ENCODE data around the gene POLR2F. TPM values are rescaled to one million over a fixed set of nuclear protein-coding genes. Genes with fewer than 3 reads are reported as not detected.
"Not testable (repeated sequence)": the region's sequence is repeated elsewhere in the genome, so short reads cannot be mapped to it uniquely, and the experiment has no call there.

Gene POLR2F
- total RNA-seq, 1 donor from 2014 or later, result 88.8 TPM

DNA sequence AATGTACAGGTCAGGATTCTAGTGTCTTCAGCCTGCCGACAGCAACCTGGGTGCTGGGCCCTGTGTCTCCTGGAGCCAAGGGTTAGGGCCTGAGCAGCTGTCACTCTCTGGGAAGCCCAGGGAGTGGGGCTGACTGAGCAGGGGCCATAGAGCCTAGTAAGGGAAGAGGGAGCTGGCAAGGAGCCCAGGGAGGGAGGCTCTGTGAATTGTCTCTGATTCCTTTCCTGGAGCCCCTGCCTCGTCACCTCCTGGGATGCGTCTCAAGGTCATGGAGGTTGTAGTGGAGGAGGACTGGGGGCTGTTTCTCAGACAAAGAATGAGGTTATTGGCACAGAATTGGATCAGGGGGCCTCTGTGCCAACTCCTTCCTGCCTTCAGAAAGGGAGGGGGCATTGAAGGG, 19.0 kb downstream of the POLR2F start:
- intact Hi-C loops (cut with DNase I), result no loop called here
- no peak for ATAC-seq
- no peak for DNase-seq (ENCODE audit: missing footprints)

DNA sequence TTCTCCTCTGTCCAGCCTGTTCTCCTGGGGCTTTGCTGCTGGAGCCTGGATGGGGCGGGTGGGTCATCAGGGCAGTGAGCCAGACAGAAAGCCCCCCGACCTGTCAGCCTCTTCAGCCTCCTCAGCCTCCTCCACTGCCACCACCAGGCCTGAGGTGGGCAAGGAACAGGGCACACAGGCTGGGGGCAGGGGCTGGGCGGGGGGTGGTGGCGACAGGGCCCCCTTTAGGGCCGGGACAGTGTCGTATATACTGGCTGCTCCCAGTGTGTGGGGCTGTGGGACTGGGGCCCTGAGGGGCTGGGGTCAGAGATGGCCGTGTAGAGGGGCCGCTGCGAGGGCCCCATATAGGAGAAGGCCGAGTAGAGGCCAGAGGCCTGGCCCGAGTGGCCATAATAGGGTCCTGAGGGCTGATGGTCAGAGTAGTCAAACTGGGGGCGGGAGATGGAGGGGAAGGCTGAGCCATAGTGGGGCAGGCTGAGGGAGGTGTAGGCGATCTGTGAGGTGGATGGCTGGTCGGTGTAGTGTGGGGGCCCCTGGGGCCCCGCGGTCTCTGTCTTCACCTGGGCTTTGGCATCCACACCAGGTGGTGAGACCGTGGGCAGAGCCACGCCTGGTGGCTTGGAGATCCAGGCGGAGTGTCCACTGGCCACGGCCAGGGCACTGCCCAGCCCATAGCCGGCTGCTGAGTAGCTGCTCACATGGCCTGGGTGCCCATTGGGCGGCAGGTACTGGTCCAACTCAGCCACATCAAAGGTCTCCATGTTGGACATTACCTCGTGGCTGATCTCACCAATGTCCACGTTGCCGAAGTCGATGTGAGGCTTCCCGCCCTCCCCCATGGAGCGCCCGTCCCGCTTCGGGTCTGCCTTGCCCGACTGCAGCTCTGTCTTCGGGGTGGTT, 20.0 kb downstream of the POLR2F start:
- intact Hi-C loops (cut with DNase I), result no loop called here
- no peak for ATAC-seq
- DNase-seq (ENCODE audit: missing footprints), result peak; percentile 43

DNA sequence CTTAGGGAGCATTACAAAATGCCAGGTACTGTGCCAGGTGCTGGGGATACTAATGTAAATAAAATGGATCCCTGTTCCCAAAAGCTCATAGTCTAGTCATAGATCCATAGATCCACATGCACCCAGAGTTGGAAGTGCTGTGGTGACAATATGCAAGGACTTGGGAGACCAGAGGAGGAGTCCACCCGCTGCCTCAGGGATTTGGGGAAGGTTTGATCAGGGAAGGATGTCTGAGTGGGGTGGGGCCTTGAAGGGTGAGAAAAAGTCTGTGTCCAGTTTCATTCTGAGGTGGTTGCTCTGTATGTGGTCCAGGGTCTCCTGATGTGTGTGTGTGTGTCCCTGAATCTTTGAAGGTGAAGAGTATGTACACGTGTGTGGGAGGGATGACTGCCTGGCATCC, 21.7 kb downstream of the POLR2F start:
- DNase-seq (ENCODE audit: missing footprints) (no peak), ATAC-seq (no peak)
- intact Hi-C loops (cut with DNase I), result no loop called here

DNA sequence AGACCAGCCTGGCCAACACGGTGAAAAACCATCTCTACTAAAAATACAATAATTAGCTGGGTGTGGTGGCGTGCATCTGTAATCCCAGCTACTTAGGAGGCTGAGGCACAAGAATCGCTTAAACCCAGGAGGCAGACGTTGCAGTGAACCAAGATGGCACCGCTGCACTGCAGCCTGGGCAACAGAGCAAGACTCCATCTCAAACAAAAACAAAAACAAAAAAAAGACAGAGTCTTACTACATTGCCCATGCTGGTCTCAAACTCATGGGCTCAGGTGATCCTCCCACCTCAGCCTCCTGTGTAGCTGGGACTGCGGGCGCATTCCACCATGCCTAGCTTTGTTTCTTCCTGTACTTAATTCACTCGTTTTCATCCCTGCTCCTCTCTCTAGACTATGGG, 22.5 kb downstream of the POLR2F start:
- intact Hi-C loops (cut with DNase I); ATAC-seq: not testable (repeated sequence)
- DNase-seq (ENCODE audit: missing footprints), result peak; percentile 27

DNA sequence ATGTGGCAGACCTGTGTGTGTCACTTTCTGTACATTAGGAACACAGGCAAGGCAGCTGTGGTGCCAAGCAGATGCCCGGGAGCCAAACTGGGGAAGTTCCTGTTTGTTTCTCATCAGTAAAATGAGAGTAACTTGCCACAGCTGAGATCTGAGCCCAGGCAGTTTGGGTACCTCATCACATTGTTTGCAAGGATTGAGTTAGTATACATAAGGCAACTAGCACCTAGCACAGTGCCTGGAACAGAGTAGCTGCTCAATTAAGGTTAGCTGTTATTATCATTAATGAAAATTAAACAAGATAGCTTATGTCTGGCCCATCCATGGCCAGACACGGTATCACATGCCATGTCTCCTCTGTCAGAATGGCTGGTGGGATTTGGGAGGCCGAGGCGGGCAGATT, 23.0 kb downstream of the POLR2F start:
- no peak for ATAC-seq
- intact Hi-C loops (cut with DNase I), result no loop called here
- no peak for DNase-seq (ENCODE audit: missing footprints)

DNA sequence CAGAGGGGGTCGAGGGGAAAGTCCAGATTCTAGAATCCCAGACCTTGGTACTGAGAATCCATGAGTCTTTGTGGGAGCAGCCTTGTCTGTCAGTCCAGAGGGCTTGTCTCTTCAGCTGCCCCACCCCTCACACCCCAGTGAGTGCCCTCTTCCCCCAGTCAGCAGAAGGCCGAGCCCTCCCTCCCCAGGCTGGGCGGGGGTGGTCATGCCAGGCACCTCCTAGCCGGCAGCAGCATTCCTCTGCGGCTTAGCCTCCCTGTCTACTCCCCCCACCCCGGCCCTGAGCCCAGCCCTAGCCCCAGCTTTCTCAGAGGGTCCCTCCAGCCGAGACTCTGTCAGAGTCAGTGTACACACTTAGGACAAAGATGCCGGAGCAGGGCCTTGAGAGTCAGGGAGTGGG, 26.3 kb downstream of the POLR2F start:
- ATAC-seq (no peak), DNase-seq (ENCODE audit: missing footprints) (no peak)
- intact Hi-C loops (cut with DNase I), result no loop called here

DNA sequence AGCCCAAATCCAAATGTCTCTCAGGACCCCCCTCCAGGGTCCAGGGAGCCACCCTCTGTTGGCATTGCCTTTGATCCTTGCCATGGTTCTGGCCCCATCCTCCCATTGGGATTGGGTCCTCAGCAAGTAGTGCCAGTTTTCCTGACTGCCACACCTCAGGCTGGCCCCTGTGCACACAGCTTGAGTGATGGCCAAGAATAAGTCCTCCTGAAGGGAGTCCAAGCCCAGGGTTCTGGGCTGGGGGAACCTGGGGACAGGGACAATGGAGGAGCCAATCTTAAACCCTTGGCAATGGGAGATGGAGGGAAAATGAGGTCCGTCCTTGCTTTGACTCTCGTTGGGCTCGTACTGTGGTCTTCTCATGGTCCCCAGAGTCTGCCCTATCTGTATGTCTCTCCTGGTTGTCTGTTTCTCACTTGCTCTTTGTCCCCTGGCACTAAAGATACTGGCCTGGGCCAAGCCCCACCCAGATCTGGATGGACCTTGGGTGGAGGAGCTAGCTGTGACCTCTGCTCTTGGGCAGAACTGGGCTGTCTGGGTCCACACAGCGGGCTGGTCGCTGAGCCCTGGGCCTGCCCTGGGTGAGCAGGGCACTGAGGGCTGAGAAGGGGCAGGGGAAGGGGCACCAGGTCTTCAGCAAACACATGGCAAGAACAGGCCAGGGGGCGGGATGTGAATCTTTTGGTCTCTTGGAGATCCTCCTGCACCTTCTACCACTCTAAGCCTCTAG, 27.9 kb downstream of the POLR2F start:
- intact Hi-C loops (cut with DNase I), result no loop called here
- DNase-seq (ENCODE audit: missing footprints) (no peak), ATAC-seq (peak; percentile 40)

DNA sequence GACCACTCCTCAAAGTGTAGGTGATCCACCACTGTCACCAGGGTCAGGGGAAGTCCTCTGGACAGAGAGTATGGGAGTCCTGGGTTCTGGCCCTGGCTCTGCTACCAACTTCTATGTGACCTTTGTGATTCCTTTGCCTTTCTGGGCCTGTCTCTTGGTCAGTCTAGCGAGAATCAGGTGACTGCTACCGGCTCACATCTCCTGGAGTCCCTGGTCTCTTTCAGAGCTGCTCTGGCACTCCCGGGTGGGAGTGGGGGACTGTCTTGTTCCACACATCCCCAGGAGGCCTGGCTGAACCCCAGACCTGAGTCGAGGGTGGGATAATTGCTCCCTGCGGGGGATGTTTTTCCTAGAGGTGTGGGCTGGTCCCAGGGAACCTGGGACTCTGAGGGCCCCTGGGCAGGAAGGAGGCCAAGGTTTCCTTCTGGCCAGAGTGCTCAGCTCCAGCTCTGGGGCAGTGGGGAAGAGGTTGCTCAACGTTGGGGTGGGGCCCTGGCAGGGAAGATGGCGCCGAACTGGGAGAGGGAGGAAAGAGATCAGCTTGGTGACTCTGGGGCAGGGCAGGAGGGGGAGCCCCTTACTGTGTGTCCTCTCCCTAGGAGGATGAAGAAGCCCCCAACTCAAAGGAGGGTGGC, 28.8 kb downstream of the POLR2F start:
- DNase-seq (ENCODE audit: missing footprints), result no peak
- ATAC-seq, result no peak
- intact Hi-C loops (cut with DNase I), result no loop called here

DNA sequence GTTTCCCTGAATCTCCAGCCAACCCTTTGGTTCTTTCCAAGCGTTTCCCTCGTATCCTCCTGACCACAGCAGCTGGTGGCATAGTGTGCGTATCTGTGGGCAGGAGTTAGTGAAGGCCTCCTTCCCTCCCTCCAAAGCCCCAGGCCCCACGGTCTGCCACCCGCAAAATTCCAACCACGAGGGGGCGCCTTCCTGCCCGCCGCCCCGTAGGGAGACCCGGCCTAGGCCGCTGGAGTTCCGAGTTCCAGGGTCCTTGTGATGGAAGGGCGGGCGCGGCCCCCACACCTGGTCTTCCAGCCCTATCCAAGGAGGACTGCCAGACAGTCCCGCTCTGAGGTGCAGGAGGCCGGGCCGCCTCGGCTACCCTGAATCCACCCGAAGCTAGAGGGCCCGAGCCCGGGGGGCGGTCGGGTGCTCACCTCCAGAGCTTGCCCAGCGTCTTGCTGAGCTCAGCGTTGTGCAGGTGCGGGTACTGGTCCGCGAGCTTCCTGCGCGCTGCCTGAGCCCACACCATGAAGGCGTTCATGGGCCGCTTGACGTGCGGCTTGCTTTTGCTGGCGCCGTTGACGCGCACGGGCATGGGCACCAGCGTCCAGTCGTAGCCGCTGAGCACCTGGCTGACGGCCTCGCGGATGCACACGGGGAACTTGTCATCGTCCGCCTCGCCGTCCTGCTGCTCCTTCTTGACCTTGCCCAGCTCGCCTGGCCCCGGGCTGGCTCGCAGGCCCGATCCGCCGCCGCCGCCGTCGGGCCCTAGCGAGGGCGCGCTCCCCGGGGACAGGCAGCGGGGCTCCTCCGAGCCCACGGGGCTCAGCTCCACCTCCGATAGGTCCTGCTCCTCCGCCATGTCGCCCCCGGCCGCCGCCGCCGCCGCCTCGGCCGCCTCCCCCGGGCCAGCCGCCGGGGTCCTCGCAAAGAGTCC, 29.7 kb downstream of the POLR2F start:
- no peak for DNase-seq (ENCODE audit: missing footprints)
- intact Hi-C loops (cut with DNase I), result no loop called here
- ATAC-seq, result no peak

DNA sequence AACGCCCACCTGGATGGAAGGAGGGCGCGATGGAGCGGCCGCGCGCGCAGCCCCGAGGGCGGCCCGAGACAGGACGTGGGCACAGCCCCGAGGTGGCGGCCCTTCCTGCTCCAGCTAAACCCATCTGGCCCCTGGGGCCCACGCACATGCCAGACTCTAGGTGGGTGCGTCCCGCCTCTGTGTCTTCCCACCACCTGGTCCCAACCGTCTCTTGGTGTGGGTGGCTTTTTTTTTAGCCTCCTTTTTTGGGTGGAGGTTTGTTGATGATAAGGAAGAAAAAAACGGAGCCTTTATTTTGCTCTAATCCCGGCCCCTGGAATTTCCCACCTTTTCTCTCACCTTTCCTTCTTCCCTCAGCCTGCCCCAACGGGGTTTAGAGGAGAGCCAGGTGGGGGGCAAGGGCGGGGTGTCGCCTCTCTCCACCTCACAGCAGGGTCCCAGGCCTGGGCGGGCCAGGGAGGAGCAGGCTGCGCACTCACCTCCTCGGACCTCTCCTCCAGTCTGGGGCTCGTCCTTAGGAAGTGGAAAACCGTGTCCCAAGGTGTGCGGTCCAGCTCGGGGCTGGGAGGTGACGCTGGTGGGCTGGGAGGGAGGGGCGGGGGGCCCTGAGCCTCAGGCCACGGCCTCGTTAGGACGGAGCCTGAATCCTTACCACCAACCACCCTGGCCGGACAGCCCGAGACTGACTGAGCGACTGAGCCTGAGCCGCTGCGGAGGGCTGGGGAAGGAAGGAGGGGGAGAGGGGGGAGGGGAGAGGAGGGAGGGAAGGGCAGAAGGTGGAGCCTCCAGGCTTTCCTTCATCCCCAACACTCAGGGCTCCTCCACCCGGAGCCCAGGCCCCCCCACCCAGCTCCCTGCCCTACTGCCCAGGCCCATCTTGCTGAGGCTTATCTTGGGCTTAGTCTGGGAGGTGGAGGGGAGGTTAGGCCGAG, 30.6 kb downstream of the POLR2F start, which contains the start of gene SOX10:
Gene SOX10 (minus strand): TSS at position 696 of the 932 bp plus-strand sequence. CDS start 771 bp downstream, outside the sequence.
- DNase-seq (ENCODE audit: missing footprints), result no peak
- intact Hi-C loops (cut with DNase I), result no loop called here
- no peak for ATAC-seq

DNA sequence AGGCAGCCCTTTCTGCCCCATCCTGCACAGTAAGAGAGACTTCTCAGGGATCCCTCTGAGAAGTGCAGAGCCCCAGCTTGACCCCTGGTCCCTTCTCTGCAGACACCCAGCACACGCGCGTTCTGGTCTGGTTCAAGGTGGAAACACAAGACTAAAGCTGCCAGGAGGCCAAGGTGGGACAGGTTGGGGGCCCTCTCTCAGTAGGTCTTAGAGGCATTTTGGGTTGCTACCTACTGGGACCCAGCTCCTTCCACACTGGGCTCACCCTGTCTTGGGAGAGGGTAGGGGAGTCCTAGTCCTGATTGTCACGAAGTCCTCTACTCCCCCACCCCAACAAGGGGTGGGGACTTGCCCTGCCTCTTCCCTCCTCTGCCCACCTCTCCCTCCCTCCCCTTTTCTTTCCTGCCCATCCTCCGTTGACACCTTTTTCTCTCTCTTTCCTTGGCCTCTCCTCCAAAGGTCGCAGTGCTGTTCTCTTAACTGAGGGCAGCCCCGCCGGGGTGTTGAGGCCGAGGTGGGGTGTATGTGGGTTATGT, 31.6 kb downstream of the POLR2F start:
- intact Hi-C loops (cut with DNase I), result no loop called here
- no peak for DNase-seq (ENCODE audit: missing footprints)
- ATAC-seq, result no peak

DNA sequence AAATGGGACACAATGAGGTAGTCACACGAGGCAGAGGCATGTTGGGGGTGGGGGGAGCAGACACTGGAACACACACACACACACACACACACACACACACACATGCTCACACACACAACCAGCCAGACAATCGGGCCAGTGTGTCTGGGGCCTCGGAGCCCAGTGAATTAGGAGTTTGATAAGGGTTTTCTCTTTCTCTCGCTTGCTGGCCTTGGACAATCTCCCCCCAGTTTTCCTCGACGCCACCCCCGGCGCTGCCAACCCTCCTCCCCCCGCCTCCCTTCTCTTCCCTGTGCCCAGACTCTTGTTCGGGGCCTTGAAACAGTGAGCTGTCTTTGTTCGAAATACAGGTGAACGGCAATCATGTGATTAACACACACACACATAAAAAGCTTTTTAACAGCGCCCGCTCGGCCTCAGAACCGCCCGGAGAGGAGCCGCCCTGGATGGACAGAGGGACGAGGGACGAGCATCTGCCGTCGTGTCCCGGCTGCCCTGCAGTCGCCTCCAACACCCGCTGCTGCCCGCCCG, 32.3 kb downstream of the POLR2F start:
- ATAC-seq (no peak), DNase-seq (ENCODE audit: missing footprints) (no peak)
- intact Hi-C loops (cut with DNase I), result no loop called here

DNA sequence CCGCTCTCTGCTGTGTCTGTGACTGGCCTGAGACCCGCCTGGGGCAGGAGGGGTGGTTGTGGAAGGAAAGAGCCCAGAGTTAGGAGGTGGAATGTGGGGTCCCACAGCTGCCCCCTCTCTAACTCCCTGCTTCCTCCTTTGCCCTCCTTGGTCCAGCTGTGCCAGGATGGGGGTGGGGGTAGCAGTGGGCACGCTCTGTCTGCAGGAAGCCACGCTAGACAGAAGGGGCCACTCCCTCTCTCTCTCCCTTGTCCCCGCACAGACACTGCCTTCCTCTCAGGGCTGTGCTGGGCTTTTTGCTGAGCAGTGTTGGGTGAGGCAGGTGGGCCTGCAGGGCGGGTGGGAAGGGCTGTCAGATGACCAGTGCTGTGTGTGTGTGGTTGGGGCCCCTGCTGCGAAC, 32.9 kb downstream of the POLR2F start:
- intact Hi-C loops (cut with DNase I), result no loop called here
- no peak for DNase-seq (ENCODE audit: missing footprints)
- ATAC-seq, result no peak

DNA sequence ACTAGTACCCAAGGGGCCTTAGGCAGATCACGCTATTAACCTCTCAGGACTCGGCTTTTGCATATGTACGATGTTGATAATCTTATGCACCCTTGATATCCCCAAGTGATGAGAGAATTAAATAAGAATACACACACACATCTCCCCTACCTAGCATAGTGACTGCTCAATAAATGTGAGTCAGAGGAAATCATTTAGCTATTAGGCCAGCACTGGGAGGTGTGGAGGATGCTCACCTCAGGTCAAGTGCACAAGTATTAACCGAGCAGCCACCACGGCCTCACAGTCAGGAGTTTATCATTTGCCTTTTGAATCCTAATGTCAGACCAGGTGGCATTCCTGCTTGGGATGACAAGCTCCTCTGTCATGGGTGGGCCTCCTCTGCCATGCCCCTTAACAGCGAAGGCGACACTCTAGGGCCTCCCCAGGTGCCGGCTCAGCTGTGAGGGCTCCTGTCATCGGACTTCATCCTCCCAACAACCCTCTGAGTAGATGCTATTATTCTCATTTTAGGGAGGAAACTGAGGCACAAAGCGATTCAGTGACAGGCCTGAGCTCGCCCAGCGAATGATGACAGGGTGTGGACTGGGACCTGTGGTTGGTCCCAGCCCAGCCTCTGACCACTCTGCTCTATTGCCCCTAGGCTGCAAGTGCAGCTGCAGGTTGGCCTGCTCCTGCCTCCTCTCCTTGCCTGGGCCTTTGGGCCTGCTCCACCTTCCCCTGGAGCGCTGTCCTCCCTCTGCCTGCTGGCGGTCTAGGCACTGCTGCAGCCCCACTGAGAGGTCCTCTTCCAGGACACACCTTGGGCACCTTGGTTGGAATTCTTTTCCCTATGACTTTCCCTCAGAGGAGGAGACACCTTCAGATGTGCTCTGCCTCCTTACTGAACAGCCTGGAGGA, 35.9 kb downstream of the POLR2F start:
- DNase-seq (ENCODE audit: missing footprints) (no peak), ATAC-seq (no peak)
- intact Hi-C loops (cut with DNase I), result no loop called here

DNA sequence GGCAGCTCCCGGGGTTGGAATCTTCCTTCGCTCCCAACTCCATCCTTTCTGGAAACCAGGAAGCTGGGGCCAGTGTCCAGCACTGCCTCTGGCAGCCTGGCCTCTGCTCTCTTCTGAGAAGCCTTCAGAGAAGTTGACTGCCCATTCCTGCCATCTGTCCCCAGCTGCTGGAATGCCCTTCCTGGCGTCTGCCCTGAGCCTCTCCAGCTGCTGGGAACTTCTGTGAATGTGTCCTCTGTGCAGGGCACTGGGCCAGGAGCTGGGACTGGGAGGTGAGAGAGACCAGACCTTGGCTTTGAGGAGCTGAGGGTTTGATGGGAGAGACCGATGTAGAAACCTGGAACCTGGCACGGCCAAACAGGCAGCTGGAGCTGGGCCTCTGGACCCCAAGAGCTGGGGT, 36.8 kb downstream of the POLR2F start:
- DNase-seq (ENCODE audit: missing footprints) (no peak), ATAC-seq (peak; percentile 45)
- intact Hi-C loops (cut with DNase I), result no loop called here

DNA sequence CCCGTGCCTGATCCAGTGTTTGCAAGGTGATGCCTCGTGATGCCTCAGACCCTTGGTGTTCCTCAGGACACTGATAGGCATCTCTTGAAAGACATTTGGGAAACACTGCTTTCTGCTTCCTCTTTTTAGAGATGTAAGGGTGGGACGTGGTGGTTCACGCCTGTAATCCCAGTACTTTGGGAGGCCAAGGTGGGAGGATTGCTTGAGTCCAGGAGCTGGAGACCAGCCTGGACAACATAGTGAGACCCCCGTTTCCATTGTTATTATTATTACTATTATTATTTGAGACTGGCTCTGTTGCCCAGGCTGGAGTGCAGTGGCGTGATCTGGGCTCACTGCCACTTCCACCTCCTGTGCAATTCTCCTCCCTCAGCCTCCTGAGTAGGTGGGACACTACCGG, 37.4 kb downstream of the POLR2F start:
- DNase-seq (ENCODE audit: missing footprints), result no peak
- intact Hi-C loops (cut with DNase I), result no loop called here
- no peak for ATAC-seq

Measured in Right ventricle myocardium inferior (tissue), 1 donor.